Choroid plexus epithelial cell (primary cell): ENCODE data around the gene HNRNPAB.

Experiments used
- DNase-seq: peaks from one replicate; pipeline ENCODE4 v3.0.0-alpha.2; 2010; ENCODE audit warnings: low read depth
- H3K4me3 ChIP-seq: 2 replicates; pipeline ENCODE4 v1.5.1; 2011; ENCODE audit warnings: low read depth, mild to moderate bottlenecking, control low read depth, low read length, moderate library complexity
- TF ChIP-seq, protein P1 (sequence below): conservative IDR thresholded peaks from 2 replicates; pipeline ENCODE4 v1.5.1; 2011; ENCODE audit warnings: low read depth, mild to moderate bottlenecking, control low read depth, inconsistent platforms, low read length, moderate library complexity

HNRNPAB gene

DNA sequence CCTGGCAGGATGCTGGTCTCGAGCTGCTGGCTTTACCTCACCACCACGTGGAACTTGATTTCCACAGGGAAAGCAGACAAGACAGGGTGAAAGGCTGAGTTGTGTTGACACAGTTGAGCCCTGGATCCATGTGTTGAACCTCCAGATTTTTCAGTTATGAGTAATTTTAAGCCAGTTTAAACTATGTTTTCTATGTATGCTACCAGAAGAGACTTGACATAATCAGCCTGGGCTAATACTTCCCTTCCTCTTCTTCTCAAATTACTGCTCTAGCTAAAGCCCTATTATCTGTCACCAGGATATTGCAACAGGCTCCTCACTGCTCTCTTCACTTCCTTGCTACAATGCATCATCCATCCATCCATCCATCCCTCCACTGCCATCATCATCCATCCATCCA is 40.2 kb downstream of the HNRNPAB start:
- DNase-seq = peak; percentile 88
- no peak overlapping the region for H3K4me3 ChIP-seq
- TF ChIP-seq, protein P1, sequence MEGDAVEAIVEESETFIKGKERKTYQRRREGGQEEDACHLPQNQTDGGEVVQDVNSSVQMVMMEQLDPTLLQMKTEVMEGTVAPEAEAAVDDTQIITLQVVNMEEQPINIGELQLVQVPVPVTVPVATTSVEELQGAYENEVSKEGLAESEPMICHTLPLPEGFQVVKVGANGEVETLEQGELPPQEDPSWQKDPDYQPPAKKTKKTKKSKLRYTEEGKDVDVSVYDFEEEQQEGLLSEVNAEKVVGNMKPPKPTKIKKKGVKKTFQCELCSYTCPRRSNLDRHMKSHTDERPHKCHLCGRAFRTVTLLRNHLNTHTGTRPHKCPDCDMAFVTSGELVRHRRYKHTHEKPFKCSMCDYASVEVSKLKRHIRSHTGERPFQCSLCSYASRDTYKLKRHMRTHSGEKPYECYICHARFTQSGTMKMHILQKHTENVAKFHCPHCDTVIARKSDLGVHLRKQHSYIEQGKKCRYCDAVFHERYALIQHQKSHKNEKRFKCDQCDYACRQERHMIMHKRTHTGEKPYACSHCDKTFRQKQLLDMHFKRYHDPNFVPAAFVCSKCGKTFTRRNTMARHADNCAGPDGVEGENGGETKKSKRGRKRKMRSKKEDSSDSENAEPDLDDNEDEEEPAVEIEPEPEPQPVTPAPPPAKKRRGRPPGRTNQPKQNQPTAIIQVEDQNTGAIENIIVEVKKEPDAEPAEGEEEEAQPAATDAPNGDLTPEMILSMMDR = no peak

DNA sequence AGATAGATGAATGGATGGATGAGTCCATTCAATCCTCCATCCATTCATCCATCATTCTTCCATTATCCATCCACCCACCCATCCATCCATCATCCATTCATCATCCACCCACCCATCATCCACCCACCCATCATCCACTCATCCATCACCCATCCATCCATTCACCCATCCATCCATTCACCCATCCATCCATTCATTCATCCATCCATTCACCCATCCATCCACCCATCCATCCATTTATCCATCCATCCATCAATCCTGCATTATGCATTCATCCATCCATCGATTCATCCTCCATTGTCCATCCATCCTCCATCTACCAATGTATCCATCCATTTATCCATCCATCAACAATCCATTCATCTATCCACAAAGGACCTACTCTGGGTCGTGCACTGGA is 41.1 kb downstream of the HNRNPAB start:
- no peak overlapping the region for H3K4me3 ChIP-seq

GRCh38 chr5:178246624-178247279 is 42.4 kb downstream of the HNRNPAB start:
- no peak for DNase-seq
- H3K4me3 ChIP-seq = no peak overlapping the region
- TF ChIP-seq, protein P1 = no peak

More for the DNA sequence above, 41.1 kb downstream of the HNRNPAB start:
- no peak for DNase-seq
- TF ChIP-seq, protein P1 = no peak

DNA sequence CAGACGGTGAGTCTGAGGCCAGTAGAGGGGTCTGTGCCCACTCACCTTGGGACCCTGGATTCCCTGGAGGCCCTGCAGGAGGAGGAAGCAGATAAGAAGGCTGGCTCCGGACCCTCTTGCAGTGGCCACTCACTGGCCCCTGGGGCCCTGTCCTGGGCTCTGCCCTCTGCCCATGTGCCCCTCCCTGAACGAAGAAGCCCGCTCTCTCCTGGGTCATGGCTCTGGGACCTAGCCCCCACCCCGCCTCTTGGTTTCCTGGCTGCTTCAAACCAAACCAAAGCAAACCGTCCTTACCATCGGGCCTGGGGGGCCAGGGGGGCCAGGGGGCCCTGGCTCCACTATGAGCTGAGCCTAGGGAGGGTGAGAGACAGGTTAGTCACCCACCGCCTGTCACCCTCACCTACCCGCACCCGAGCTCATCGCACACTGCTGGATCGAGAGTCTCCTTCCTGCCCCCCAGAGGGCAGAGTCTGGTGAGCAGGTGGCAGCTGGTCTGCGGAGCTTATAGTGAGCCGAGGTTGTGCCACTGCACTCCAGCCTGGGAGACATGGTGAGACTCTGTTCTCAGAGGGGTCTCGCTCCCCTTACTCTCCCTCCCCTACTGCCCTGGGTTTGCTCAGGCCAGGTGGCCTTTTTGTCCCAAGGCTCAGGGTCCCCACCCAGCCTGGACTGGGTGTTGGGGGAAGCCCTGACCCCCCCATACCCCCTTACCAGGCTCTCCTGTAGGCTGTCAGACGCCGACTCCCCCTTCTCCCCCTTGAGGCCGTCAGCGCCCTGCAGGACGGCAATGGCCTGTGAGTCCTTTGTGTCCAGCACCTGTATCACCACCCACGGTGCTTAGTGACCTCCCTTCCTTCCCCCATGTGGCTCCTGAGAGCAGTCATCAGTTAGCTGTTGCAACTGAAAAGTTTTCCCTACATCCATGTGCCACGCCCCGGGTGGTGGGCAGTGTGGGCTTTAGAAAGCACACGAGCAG is 43.4 kb downstream of the HNRNPAB start:
- TF ChIP-seq, protein P1 = no peak
- DNase-seq = no peak
- H3K4me3 ChIP-seq = no peak overlapping the region

DNA sequence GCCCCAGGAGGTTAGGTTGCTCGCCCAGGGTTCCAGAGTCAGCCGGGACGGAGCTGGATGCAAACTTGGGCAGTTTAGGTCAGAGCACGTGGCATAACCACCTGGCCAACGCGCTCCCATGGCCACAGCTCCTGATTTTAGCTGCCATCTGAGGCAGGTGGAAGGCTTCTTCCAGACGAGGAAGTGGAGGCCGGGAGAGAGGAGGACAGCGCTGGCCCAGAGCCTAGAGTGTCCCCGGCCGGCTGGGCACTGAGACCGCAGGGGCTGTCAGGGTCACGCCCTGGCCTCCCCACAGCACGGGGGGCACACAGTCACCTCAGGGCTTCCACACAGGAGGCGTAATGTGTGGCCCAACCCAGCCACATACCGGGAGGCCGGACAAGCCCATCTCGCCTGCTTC is 44.4 kb downstream of the HNRNPAB start:
- no peak for DNase-seq
- TF ChIP-seq, protein P1 = no peak
- no peak overlapping the region for H3K4me3 ChIP-seq

- TF ChIP-seq, protein P1 = no peak
- no peak overlapping the region for H3K4me3 ChIP-seq
- peak; percentile 63 for DNase-seq
Observed at GRCh38 chr5:178249191-178249989, 45.1 kb downstream of the HNRNPAB start.
